Kidney (tissue), 14 donors: ENCODE data around the gene SLAIN2. TPM values are rescaled to one million over a fixed set of nuclear protein-coding genes. Genes with fewer than 3 reads are reported as not detected.

Experiments
- DNase-seq, 5 donors: peaks; one replicate each; pipeline ENCODE4 v3.0.0-alpha.2; 2013 to 2020
- FAIRE-seq: peaks from 2 replicates; lab custom pipeline; 2012; peaks lifted over from hg19 to GRCh38; lab: Jason Lieb, UNC
- H3K27ac ChIP-seq, 2 donors: one replicate each; pipeline ENCODE4 v1.7.0; 2013; ENCODE audit warnings: low read depth in 2 of 2, low read length in 2 of 2, inconsistent platforms in 1 of 2
- H3K27me3 ChIP-seq: one replicate; pipeline ENCODE4 v1.7.1; 2013; ENCODE audit warnings: low read length, inconsistent platforms; ENCODE audit not compliant: control insufficient read depth, insufficient read depth
- H3K36me3 ChIP-seq, 3 donors: one replicate each; pipeline versions ENCODE4 v1.7.0 to v1.7.1; 2013; ENCODE audit warnings: low read length in 3 of 3, control low read depth in 1 of 3, inconsistent platforms in 1 of 3; ENCODE audit not compliant: insufficient read depth in 3 of 3, control insufficient read depth in 2 of 3
- H3K4me1 ChIP-seq, 3 donors: one replicate each; pipeline versions ENCODE4 v1.7.0 to v1.7.1; 2013; ENCODE audit warnings: low read length in 3 of 3, inconsistent platforms in 1 of 3, low read depth in 1 of 3; ENCODE audit not compliant: control insufficient read depth in 2 of 3, insufficient read depth in 2 of 3
- H3K4me3 ChIP-seq, 3 donors: one replicate each; pipeline versions ENCODE4 v1.7.0 to v1.8.1; 2013; ENCODE audit warnings: low read length in 3 of 3, control low read depth in 1 of 3, inconsistent platforms in 1 of 3
- H3K9ac ChIP-seq, 3 donors: one replicate each; pipeline versions ENCODE4 v1.7.0 to v1.7.1; 2013; ENCODE audit warnings: low read length in 3 of 3, control low read depth in 1 of 3, inconsistent platforms in 1 of 3
- H3K9me3 ChIP-seq, 3 donors: one replicate each; pipeline versions ENCODE4 v1.7.0 to v1.7.1; 2013; ENCODE audit warnings: low read length in 3 of 3, control low read depth in 1 of 3, inconsistent platforms in 1 of 3; ENCODE audit not compliant: control insufficient read depth in 2 of 3, insufficient read depth in 1 of 3
- intact Hi-C: fragments of 100-400 bp; cut with DNase I; formaldehyde crosslinking; loops from one replicate; pipeline ENCODE4 v1.11.1; 2022
- polyA plus RNA-seq: library from polyadenylated mRNA; stranded (reverse); fragments of 350-450 nt; fragmentation: Illumina TruSeq; extraction: RNeasy Lipid Tissue Mini Kit (QIAGEN cat#74804); gene quantifications from one replicate; pipeline ENCODE4 v1.2.3, GENCODE V29; 2014; ENCODE audit warnings: low read depth, low replicate concordance; ENCODE audit not compliant: insufficient read depth
- total RNA-seq: library from RNA; stranded (reverse); fragmentation: NEBNext Ultra II Directional; extraction: Animal tissue kit (Norgen Biotek cat#: 25700); gene quantifications from one replicate; pipeline ENCODE4 v1.2.1, GENCODE V29; 2021
- TF ChIP-seq, protein P1 (sequence below): IDR thresholded peaks from 3 replicates; pipeline ENCODE4 v1.5.1; 2012; ENCODE audit warnings: mild to moderate bottlenecking, moderate library complexity, borderline replicate concordance; ENCODE audit not compliant: insufficient read depth; ENCODE audit errors: extremely low read depth
- donor health status: control.
- donor health status: control.
- donor health status: control.
- donor health status: control.
- donor health status: control.
- donor health status: DM: yes; HTN: yes; CAD: no.
- donor health status: Normal renal cell carcinoma (clear cell type).

The SLAIN2 gene
- total and polyA plus RNA-seq, 2 donors from 2014 or later: 23.6 to 69.1 TPM

DNA sequence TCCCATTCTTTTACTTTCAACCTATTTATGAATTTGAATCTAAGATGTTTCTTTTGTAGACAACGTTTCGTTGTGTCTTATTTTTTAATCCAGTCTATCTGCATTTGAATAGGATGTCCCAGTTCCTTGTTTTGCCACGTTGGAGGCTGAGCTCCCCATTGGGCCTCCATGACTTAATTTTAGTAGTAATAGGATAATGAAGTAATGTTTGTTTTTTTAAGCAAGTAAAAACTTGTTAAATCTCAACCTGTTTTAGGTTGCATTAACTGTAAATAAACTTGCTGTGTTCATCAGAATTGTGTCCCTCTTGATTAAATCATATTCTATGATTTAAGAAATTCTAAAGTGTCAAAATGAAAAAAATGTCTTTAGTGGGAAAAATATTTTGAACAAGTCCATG lies 25.3 kb downstream of the SLAIN2 start:
- peak; percentile 11 for FAIRE-seq
- no peak for DNase-seq
- no peak overlapping the region for H3K9ac ChIP-seq
- TF ChIP-seq, protein P1, sequence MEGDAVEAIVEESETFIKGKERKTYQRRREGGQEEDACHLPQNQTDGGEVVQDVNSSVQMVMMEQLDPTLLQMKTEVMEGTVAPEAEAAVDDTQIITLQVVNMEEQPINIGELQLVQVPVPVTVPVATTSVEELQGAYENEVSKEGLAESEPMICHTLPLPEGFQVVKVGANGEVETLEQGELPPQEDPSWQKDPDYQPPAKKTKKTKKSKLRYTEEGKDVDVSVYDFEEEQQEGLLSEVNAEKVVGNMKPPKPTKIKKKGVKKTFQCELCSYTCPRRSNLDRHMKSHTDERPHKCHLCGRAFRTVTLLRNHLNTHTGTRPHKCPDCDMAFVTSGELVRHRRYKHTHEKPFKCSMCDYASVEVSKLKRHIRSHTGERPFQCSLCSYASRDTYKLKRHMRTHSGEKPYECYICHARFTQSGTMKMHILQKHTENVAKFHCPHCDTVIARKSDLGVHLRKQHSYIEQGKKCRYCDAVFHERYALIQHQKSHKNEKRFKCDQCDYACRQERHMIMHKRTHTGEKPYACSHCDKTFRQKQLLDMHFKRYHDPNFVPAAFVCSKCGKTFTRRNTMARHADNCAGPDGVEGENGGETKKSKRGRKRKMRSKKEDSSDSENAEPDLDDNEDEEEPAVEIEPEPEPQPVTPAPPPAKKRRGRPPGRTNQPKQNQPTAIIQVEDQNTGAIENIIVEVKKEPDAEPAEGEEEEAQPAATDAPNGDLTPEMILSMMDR: no peak
- H3K4me1 ChIP-seq: peaks cover 0 to 8% (median 0%) of the 10 kb centered on the region in 3 donors
- no peaks in the 10 kb centered on the region for H3K9me3 ChIP-seq
- no peaks in the 10 kb centered on the region for H3K36me3 ChIP-seq
- H3K27ac ChIP-seq: no peak overlapping the region
- intact Hi-C loops: no loop called here
- H3K4me3 ChIP-seq: no peak overlapping the region
- H3K27me3 ChIP-seq: no peaks in the 10 kb centered on the region

GRCh38 chr4:48367016-48367415 lies 25.7 kb downstream of the SLAIN2 start:
- Histone ChIP-seq H3K9me3 (no peaks in the 10 kb centered on the region), H3K9ac (no peak overlapping the region), H3K4me3 (no peak overlapping the region), H3K4me1 (peaks cover 0 to 5% (median 0%) of the 10 kb centered on the region in 3 donors), H3K27ac (no peak overlapping the region), H3K36me3 (no peaks in the 10 kb centered on the region), H3K27me3 (no peaks in the 10 kb centered on the region)
- intact Hi-C loops: no loop called here
- TF ChIP-seq, protein P1: no peak
- DNase-seq (no peak), FAIRE-seq (peak; percentile 39)

- FAIRE-seq (no peak), DNase-seq (no peak)
- Histone ChIP-seq H3K36me3 (no peaks in the 10 kb centered on the region), H3K27me3 (no peaks in the 10 kb centered on the region), H3K27ac (no peak overlapping the region), H3K9me3 (no peaks in the 10 kb centered on the region), H3K4me3 (no peak overlapping the region), H3K9ac (no peak overlapping the region), H3K4me1 (peaks cover 0 to 5% (median 0%) of the 10 kb centered on the region in 3 donors)
- TF ChIP-seq, protein P1: no peak
- intact Hi-C loops: no loop called here
Observed at GRCh38 chr4:48368389-48368788, 27.1 kb downstream of the SLAIN2 start.

GRCh38 chr4:48369248-48369647 lies 27.9 kb downstream of the SLAIN2 start:
- Histone ChIP-seq H3K36me3 (no peaks in the 10 kb centered on the region), H3K9ac (no peak overlapping the region), H3K27ac (no peak overlapping the region), H3K27me3 (no peaks in the 10 kb centered on the region), H3K9me3 (no peaks in the 10 kb centered on the region), H3K4me3 (no peak overlapping the region), H3K4me1 (peaks cover 0 to 5% (median 0%) of the 10 kb centered on the region in 3 donors)
- FAIRE-seq (no peak), DNase-seq (no peak)
- TF ChIP-seq, protein P1: no peak
- intact Hi-C loops: no loop called here
